ENCODE data around the gene LRMDA.

LRMDA gene

GRCh38 chr10:75825235-75825634, 393.8 kb downstream of the LRMDA start:
- H3K27ac ChIP-seq (ENCODE audit: extremely low read depth, low read depth, low read length): no peak overlapping the region
- no peaks in the 10 kb centered on the region for H3K9me3 ChIP-seq (ENCODE audit: control insufficient read depth, insufficient read depth, low read depth, low read length)
- no peaks in the 10 kb centered on the region for H3K4me1 ChIP-seq (ENCODE audit: control insufficient read depth, insufficient read depth, low read length)
- ChIA-PET CTCF (no interaction called here), POLR2A (no interaction called here)
- no peak overlapping the region for H3K4me3 ChIP-seq (ENCODE audit: low read depth, low read length)
- H3K36me3 ChIP-seq (ENCODE audit: control insufficient read depth in 2 of 2, insufficient read depth in 1 of 2, low read length in 2 of 2): no peaks in the 10 kb centered on the region
- TF ChIP-seq ZBTB1 (tag by site-specific recombination; IDR thresholded peaks at IDR 0.05) (no peak), ZNF24 (tag by site-specific recombination; IDR thresholded peaks at IDR 0.05) (no peak), ZNF175 (tag by site-specific recombination; IDR thresholded peaks at IDR 0.05) (no peak), ZNF830 (tag by site-specific recombination; IDR thresholded peaks at IDR 0.05; ENCODE audit: low read depth) (no peak), ZNF544 (tag by site-specific recombination; IDR thresholded peaks at IDR 0.05) (no peak), RBAK (tag by site-specific recombination; IDR thresholded peaks at IDR 0.05) (no peak), ZNF112 (tag by site-specific recombination; IDR thresholded peaks at IDR 0.05) (no peak)

- no peaks in the 10 kb centered on the region for H3K36me3 ChIP-seq (ENCODE audit: control insufficient read depth in 2 of 2, insufficient read depth in 1 of 2, low read length in 2 of 2)
- no peak overlapping the region for H3K27ac ChIP-seq (ENCODE audit: extremely low read depth, low read depth, low read length)
- no peaks in the 10 kb centered on the region for H3K9me3 ChIP-seq (ENCODE audit: control insufficient read depth, insufficient read depth, low read depth, low read length)
- ChIA-PET POLR2A (no interaction called here), CTCF (no interaction called here)
- no peaks in the 10 kb centered on the region for H3K4me1 ChIP-seq (ENCODE audit: control insufficient read depth, insufficient read depth, low read length)
- no peak overlapping the region for H3K4me3 ChIP-seq (ENCODE audit: low read depth, low read length)
- TF ChIP-seq ZNF645 (tag by site-specific recombination; IDR thresholded peaks at IDR 0.05): no peak
- TF ChIP-seq ZNF596 (tag by site-specific recombination; IDR thresholded peaks at IDR 0.05): no peak
- no peak for TF ChIP-seq ZBTB1 (tag by site-specific recombination; IDR thresholded peaks at IDR 0.05)
- no peak for TF ChIP-seq ZSCAN18 (tag by site-specific recombination; IDR thresholded peaks at IDR 0.05)
- TF ChIP-seq BCL6B (tag by site-specific recombination; IDR thresholded peaks at IDR 0.05): no peak
- TF ChIP-seq ZNF280C (tag by site-specific recombination; IDR thresholded peaks at IDR 0.05): no peak
- no peak for TF ChIP-seq ZNF629 (tag by site-specific recombination; IDR thresholded peaks at IDR 0.05)
- TF ChIP-seq SCRT1 (tag by site-specific recombination; IDR thresholded peaks at IDR 0.05; ENCODE audit: borderline replicate concordance): no peak
- no peak for TF ChIP-seq ZSCAN4 (tag by site-specific recombination; IDR thresholded peaks at IDR 0.05)
- TF ChIP-seq ZNF701 (tag by site-specific recombination; IDR thresholded peaks at IDR 0.05): no peak
- TF ChIP-seq BCL11A (tag by site-specific recombination; IDR thresholded peaks at IDR 0.05; ENCODE audit: low read depth): no peak
- TF ChIP-seq PRDM6 (tag by site-specific recombination; IDR thresholded peaks at IDR 0.05): no peak
- TF ChIP-seq GFI1B (tag by site-specific recombination; IDR thresholded peaks at IDR 0.05): no peak
- TF ChIP-seq ZBTB21 (tag by site-specific recombination; IDR thresholded peaks at IDR 0.05): no peak
- no peak for TF ChIP-seq ZNF248 (tag by site-specific recombination; IDR thresholded peaks at IDR 0.05)
- no peak for TF ChIP-seq ZNF513 (tag by site-specific recombination; IDR thresholded peaks at IDR 0.05)
Measured at GRCh38 chr10:75825661-75826060, 394.2 kb downstream of the LRMDA start.
